GM12878 (cell line): Measurements from ENCODE around the gene CNGB1. TPM values are rescaled to one million over a fixed set of nuclear protein-coding genes. Genes with fewer than 3 reads are reported as not detected.

Experiments used
- ATAC-seq: fragments of 200-7000 bp; cut with Tn5 transposase; 3 replicates; pipeline ENCODE4 v1.9.1; 2020; ENCODE audit warnings: mild to moderate bottlenecking, moderate library complexity
- BruUV-seq: library from RNA; stranded (reverse); fragments of 400-500 nt; replicated peaks from 2 replicates; lab custom pipeline; 2021; lab: Mats Ljungman, UMichigan
- CTCF ChIA-PET: fragments of 300-600 bp; sonication (Branson Sonifier 250); formaldehyde crosslinking; extraction: SDS; loops from one replicate; lab custom pipeline; 2021; ENCODE audit warnings: inconsistent platforms; lab: Yijun Ruan, JAX
- POLR2A ChIA-PET: fragments of 350-600 bp; formaldehyde crosslinking; extraction: SDS; loops from one replicate; lab custom pipeline; 2021; ENCODE audit warnings: inconsistent platforms; lab: Charles Lee
- RAD21 ChIA-PET: fragments of 300-600 bp; sonication (Branson Sonifier 250); formaldehyde crosslinking; loops from one replicate; lab custom pipeline; 2023; ENCODE audit warnings: antibody characterized with exemption; ENCODE audit not compliant: unreplicated experiment; lab: Charles Lee
- SMC1A ChIA-PET: fragments of 300-600 bp; sonication (Branson Sonifier 250); formaldehyde crosslinking; loops from one replicate; lab custom pipeline; 2023; ENCODE audit not compliant: unreplicated experiment, uncharacterized antibody; lab: Charles Lee
- DNase-seq: peaks from one replicate; pipeline ENCODE4 v3.0.0-alpha.2; 2011; ENCODE audit warnings: low read depth, low spot score
- FAIRE-seq: peaks from 3 replicates; lab custom pipeline; 2011; peaks lifted over from hg19 to GRCh38; lab: Jason Lieb, UNC
- H2AFZ ChIP-seq: 2 replicates; pipeline ENCODE4 v1.6.0; 2011; ENCODE audit warnings: low read depth, low read length, control low read depth; ENCODE audit not compliant: control insufficient read depth
- H3K27ac ChIP-seq: 2 replicates; pipeline ENCODE4 v1.5.1; 2011; ENCODE audit warnings: control low read depth; ENCODE audit not compliant: control insufficient read depth, insufficient read depth
- H3K27me3 ChIP-seq, 2 experiments: replicated peaks in 1 of 2; 2 replicates each; pipeline versions ENCODE4 v1.6.0 to v1.6.1; 2011; ENCODE audit warnings: low read length in 1 of 2; ENCODE audit not compliant: control insufficient read depth in 2 of 2, insufficient read depth in 2 of 2
- H3K36me3 ChIP-seq, 2 experiments: 2 replicates each; pipeline ENCODE4 v1.5.1; 2011; ENCODE audit warnings: low read length in 1 of 2; ENCODE audit not compliant: control insufficient read depth in 2 of 2, insufficient read depth in 2 of 2
- H3K4me1 ChIP-seq: 2 replicates; pipeline ENCODE4 v1.6.1; 2011; ENCODE audit warnings: mild to moderate bottlenecking, low read length, moderate library complexity, mixed read lengths; ENCODE audit not compliant: control insufficient read depth, insufficient read depth
- H3K4me2 ChIP-seq: 2 replicates; pipeline ENCODE4 v1.6.0; 2011; ENCODE audit warnings: control low read depth; ENCODE audit not compliant: control insufficient read depth, insufficient read depth
- H3K4me3 ChIP-seq: fragments of 200-600 bp; sonication (generic); 2 replicates; pipeline ENCODE4 v1.5.1; 2016
- H3K79me2 ChIP-seq: 2 replicates; pipeline ENCODE4 v1.6.0; 2011; ENCODE audit warnings: low read length; ENCODE audit not compliant: control insufficient read depth, insufficient read depth
- H3K9ac ChIP-seq: 2 replicates; pipeline ENCODE4 v1.8.0; 2011; ENCODE audit warnings: low read length, control low read depth, mixed read lengths; ENCODE audit not compliant: control insufficient read depth, insufficient read depth
- H3K9me3 ChIP-seq: replicated peaks from 3 replicates; pipeline ENCODE4 v1.5.1; 2011; ENCODE audit warnings: mild to moderate bottlenecking, low read length; ENCODE audit not compliant: control insufficient read depth, insufficient read depth
- H4K20me1 ChIP-seq: 2 replicates; pipeline ENCODE4 v1.6.0; 2011; ENCODE audit not compliant: control insufficient read depth, insufficient read depth
- ATF7 ChIP-seq: fragments of 450-650 bp; IDR thresholded peaks from 2 replicates; pipeline ENCODE4 v1.6.1; 2016; ENCODE audit warnings: low read depth, mild to moderate bottlenecking
- BMI1 ChIP-seq: fragments of 450-650 bp; IDR thresholded peaks from 2 replicates; pipeline ENCODE4 v1.6.1; 2016; ENCODE audit warnings: mild to moderate bottlenecking, moderate library complexity, borderline replicate concordance
- CBX5 ChIP-seq: sonication (generic); IDR thresholded peaks from 2 replicates; pipeline ENCODE4 v1.6.1; 2016; ENCODE audit warnings: low read depth, moderate library complexity, mild to moderate bottlenecking, inconsistent platforms
- CTCF ChIP-seq, 3 experiments: IDR thresholded peaks in 2 of 3; conservative IDR thresholded peaks in 1 of 3; 2 replicates each; pipeline ENCODE4 v1.5.1; 2011; ENCODE audit warnings: low read depth in 3 of 3, low read length in 3 of 3, mild to moderate bottlenecking in 3 of 3, control low read depth in 2 of 3, moderate library complexity in 2 of 3, inconsistent platforms in 1 of 3, mixed read lengths in 1 of 3; ENCODE audit not compliant: control insufficient read depth in 2 of 3, insufficient read depth in 1 of 3; ENCODE audit errors: extremely low read depth in 1 of 3
- ESRRA ChIP-seq: IDR thresholded peaks from 2 replicates; pipeline ENCODE4 v1.6.1; 2012; ENCODE audit warnings: mild to moderate bottlenecking, low read length, improper control_type of control experiment
- HDAC6 ChIP-seq: fragments of 200-600 bp; sonication (generic); IDR thresholded peaks from one replicate; pipeline ENCODE4 v1.8.0; 2017; ENCODE audit warnings: antibody characterized with exemption; ENCODE audit not compliant: unreplicated experiment
- IRF4 ChIP-seq: IDR thresholded peaks from 2 replicates; pipeline ENCODE4 v1.6.1; 2011; ENCODE audit warnings: low read depth, low read length
- KDM1A ChIP-seq: fragments of 200-600 bp; sonication (generic); IDR thresholded peaks from 2 replicates; pipeline ENCODE4 v1.6.1; 2016; ENCODE audit warnings: borderline replicate concordance
- MYB ChIP-seq: fragments of 150-350 bp; IDR thresholded peaks from 2 replicates; pipeline ENCODE4 v1.6.1; 2014; ENCODE audit warnings: mild to moderate bottlenecking, low read depth, low read length, borderline replicate concordance
- PBX3 ChIP-seq: IDR thresholded peaks from 2 replicates; pipeline ENCODE4 v1.6.1; 2011; ENCODE audit warnings: mild to moderate bottlenecking, low read depth, low read length, moderate library complexity; ENCODE audit not compliant: insufficient replicate concordance
- PML ChIP-seq: IDR thresholded peaks from 2 replicates; pipeline ENCODE4 v1.6.1; 2012; ENCODE audit warnings: low read length, inconsistent platforms
- SPI1 ChIP-seq: IDR thresholded peaks from 2 replicates; pipeline ENCODE4 v1.6.1; 2011; ENCODE audit warnings: low read depth, mild to moderate bottlenecking, low read length, moderate library complexity, borderline replicate concordance; ENCODE audit not compliant: insufficient read depth
- TARDBP ChIP-seq: IDR thresholded peaks from 2 replicates; pipeline ENCODE4 v1.6.1; 2016; ENCODE audit warnings: borderline replicate concordance
- WRNIP1 ChIP-seq: IDR thresholded peaks from 2 replicates; pipeline ENCODE4 v1.6.1; 2011; ENCODE audit warnings: low read depth, low read length, improper control_type of control experiment, borderline replicate concordance
- YY1 ChIP-seq: IDR thresholded peaks from 2 replicates; pipeline ENCODE4 v1.6.1; 2011; ENCODE audit warnings: low read depth, mild to moderate bottlenecking, low read length
- ZBED1 ChIP-seq: IDR thresholded peaks from 2 replicates; pipeline ENCODE4 v1.6.1; 2016; ENCODE audit warnings: borderline replicate concordance
- WGBS: methylation state at CpG from one replicate; pipeline ENCODE4 v1.1.6; 2016; ENCODE audit warnings: low lambda C conversion rate; ENCODE audit not compliant: insufficient replicate concordance, insufficient coverage; ENCODE audit errors: missing lambda C conversion rate; 5-methylcytosine and 5-hydroxymethylcytosine counted together
- in situ Hi-C: fragments of 300-500 bp; cut with MboI; formaldehyde crosslinking; loops from 9 replicates; pipeline ENCODE4 v1.14.3; 2018; ENCODE audit warnings: mixed read lengths
- intact Hi-C: fragments of 100-400 bp; cut with micrococcal nuclease; formaldehyde crosslinking; loops from one replicate; pipeline ENCODE4 v1.14.2; 2022; ENCODE audit not compliant: unreplicated experiment
- polyA plus RNA-seq, 11 experiments: library from polyadenylated mRNA; depleted of rRNA in 4 of 11; unstranded in 6 of 11; stranded (reverse) in 5 of 11; fragments of >200 nt; fragmentation: Nextera tagmentation in 4 of 11; fragmentation: Illumina TruSeq in 1 of 11; extraction: Ambion mirVana in 4 of 11; extraction: Trizol in 1 of 11; gene quantifications; 1 replicate in 1 of 11; 2 replicates in 10 of 11; pipeline versions ENCODE4 v1.2.1 to v1.2.3, GENCODE V29; 2011 to 2016; ENCODE audit warnings: inconsistent platforms in 2 of 11, missing spikeins in 2 of 11, low read depth in 1 of 11
- total RNA-seq, 4 experiments: library from RNA; depleted of rRNA in 3 of 4; stranded (reverse); fragments of >200 nt in 3 of 4; fragmentation: Illumina TruSeq in 1 of 4; extraction: Trizol in 1 of 4; gene quantifications; 2 replicates each; pipeline versions ENCODE4 v1.2.1 to v1.2.3, GENCODE V29; 2013 to 2021
- TF ChIP-seq, protein P1 (sequence below): IDR thresholded peaks from 2 replicates; pipeline ENCODE4 v1.6.1; 2012; ENCODE audit warnings: mild to moderate bottlenecking, low read depth, low read length

The CNGB1 gene
- total and polyA plus RNA-seq, 10 of the 15 experiments (the other 5 are each of a cell fraction or from before 2014, with no cell fraction given) = 0.03 TPM; not detected in 9

DNA sequence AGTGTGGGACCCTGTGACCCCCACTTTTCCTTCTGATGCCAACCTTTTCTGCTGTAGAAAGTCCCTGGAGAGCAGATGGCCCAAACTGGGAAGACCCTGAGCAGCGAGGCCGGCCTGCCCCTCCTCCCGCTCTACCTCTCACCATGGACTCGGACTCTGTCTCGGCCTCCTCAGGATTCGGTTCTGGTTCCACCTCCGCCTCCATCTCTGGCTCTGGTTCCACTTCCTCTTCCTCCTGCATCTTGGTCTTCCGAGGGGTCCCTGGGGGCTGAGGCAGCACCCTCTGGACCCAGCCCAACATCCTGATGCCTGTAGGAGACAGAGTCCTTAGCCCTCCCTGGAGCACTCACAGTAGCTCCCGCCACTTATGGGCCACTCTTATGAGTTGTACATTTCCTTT lies 3.9 kb downstream of the CNGB1 start:
- 67% methylated on average over 9 of the region's 9 CpGs for WGBS
- Histone ChIP-seq H2AFZ (no peak overlapping the region), H3K36me3 (no peaks in the 10 kb centered on the region), H3K79me2 (no peaks in the 10 kb centered on the region), H3K27me3 (peaks cover 0 to 1% of the 10 kb centered on the region in 2 experiments; a peak in 2 of 4 replicates), H3K4me3 (no peak overlapping the region), H3K9me3 (no peaks in the 10 kb centered on the region), H3K4me2 (no peak overlapping the region), H3K27ac (no peak overlapping the region), H4K20me1 (no peaks in the 10 kb centered on the region), H3K9ac (no peak overlapping the region), H3K4me1 (no peaks in the 10 kb centered on the region)
- no peak for FAIRE-seq
- ChIA-PET POLR2A (no interaction called here), CTCF (interaction anchor here (1.1 to 1.2 kb wide), 2 partner anchors 11 to 36 kb away, joined by 3 read pairs; no protein-coding TSS in a partner anchor), RAD21 (no interaction called here), SMC1A (no interaction called here)
- BruUV-seq = no TSS peak
- intact Hi-C loops = no loop called here
- no peak for TF ChIP-seq SPI1
- TF ChIP-seq CBX5 = no peak
- TF ChIP-seq ATF7 = no peak
- no peak for TF ChIP-seq KDM1A
- no peak for TF ChIP-seq MYB
- no peak for TF ChIP-seq YY1
- no peak for TF ChIP-seq ESRRA
- TF ChIP-seq PBX3 = no peak
- no peak for TF ChIP-seq BMI1
- TF ChIP-seq HDAC6 = no peak
- no peak for TF ChIP-seq TARDBP
- TF ChIP-seq, protein P1, sequence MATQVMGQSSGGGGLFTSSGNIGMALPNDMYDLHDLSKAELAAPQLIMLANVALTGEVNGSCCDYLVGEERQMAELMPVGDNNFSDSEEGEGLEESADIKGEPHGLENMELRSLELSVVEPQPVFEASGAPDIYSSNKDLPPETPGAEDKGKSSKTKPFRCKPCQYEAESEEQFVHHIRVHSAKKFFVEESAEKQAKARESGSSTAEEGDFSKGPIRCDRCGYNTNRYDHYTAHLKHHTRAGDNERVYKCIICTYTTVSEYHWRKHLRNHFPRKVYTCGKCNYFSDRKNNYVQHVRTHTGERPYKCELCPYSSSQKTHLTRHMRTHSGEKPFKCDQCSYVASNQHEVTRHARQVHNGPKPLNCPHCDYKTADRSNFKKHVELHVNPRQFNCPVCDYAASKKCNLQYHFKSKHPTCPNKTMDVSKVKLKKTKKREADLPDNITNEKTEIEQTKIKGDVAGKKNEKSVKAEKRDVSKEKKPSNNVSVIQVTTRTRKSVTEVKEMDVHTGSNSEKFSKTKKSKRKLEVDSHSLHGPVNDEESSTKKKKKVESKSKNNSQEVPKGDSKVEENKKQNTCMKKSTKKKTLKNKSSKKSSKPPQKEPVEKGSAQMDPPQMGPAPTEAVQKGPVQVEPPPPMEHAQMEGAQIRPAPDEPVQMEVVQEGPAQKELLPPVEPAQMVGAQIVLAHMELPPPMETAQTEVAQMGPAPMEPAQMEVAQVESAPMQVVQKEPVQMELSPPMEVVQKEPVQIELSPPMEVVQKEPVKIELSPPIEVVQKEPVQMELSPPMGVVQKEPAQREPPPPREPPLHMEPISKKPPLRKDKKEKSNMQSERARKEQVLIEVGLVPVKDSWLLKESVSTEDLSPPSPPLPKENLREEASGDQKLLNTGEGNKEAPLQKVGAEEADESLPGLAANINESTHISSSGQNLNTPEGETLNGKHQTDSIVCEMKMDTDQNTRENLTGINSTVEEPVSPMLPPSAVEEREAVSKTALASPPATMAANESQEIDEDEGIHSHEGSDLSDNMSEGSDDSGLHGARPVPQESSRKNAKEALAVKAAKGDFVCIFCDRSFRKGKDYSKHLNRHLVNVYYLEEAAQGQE = no peak
- no peak for TF ChIP-seq IRF4
- no peak for TF ChIP-seq WRNIP1
- no peak for TF ChIP-seq PML
- no peak for TF ChIP-seq CTCF (IDR thresholded peaks at IDR 0.05 in 2 of 3, conservative IDR thresholded peaks at IDR 0.05 in 1 of 3; ENCODE audit: control insufficient read depth in 2 of 3, extremely low read depth in 1 of 3, insufficient read depth in 1 of 3, low read depth in 3 of 3, low read length in 3 of 3)
- no peak for TF ChIP-seq ZBED1
- no peak for ATAC-seq
- in situ Hi-C loops = no loop called here
- no peak for DNase-seq
